UCSD-AML1 (cell line): ENCODE measurements around the gene PRSS2.
"Not testable (repeated sequence)": the region's sequence is repeated elsewhere in the genome, so short reads cannot be mapped to it uniquely, and the experiment has no call there.

ENCODE experiments used
- DNase-seq: peaks from one replicate; lab custom pipeline; 2025; ENCODE audit not compliant: unreplicated experiment; lab: John Stamatoyannopoulos, UW

Gene PRSS2

DNA sequence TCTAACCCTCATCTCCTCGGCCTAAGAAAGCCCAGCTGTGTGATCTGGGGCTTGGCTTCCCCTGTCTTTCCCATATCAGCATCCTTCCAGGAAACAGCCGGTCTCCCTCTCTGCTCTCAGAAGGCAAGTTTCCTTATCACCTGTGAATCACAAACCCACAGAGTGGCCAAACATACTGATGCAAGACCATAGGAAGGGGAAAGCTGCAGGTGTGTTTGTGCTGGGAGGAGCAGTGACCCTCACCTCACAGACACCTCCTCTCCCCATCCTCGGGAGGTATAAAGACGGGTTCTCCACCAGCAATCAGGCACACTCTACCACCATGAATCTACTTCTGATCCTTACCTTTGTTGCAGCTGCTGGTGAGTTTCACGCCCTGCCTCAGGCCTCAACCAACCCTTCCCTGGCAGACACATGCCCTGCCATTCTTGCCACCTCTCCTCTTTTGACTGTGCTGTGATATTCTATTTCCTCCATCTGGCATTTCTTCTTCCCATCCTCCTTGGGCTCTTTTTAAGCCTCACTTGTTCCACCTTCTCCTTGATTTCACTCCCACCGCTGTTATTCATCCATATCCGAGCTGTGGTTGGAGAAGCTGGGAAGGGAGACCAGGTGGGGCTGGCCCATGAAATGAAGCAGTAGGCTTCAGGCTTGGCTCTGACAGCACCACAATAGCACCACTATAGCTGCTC is at the start of gene PRSS2:
PRSS2 (plus strand) TSS at position 310 of the 692 bp plus-strand sequence; CDS start at position 323, 13 bp downstream.
- DNase-seq = no peak

DNA sequence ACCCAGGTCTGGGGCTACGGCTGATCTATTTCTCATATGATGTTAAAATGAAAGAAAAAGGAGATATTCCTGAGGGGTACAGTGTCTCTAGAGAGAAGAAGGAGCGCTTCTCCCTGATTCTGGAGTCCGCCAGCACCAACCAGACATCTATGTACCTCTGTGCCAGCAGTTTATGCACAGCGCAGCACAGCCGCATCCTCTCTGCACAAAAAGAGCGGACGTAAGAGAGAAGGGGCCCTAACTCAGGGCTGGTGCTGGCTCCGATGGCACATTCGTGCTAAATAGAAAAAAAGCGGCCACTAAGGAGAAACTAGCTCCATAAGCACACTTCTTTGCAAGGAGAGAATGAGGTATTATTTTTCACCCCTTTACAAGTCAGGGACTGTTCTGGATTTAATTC is 49.8 kb upstream of the PRSS2 start:
- DNase-seq = no peak

DNA sequence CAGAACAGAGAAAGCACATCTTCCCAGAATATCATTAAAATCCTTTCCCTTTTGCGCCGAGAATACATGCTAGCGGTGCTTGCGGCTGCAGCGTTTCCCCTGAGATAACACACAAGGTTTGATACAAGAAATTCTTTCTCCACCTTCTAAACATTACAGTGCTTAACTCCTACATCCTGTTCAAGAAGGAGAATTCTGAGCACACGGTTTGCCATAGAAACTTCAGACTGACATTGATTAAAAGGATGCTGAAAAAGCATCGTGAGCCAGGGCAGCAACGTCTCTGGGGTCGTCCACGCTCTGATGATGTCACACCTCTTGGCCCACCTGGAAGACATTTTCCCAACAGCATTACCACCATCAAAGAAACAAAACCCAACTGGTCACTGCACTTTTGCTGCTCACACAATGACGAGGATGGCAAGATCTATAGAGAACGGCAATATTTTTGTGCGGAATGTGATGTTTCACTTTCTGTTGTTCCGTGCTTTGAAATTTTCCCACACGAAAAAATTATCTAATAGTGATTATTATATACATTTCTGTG is 48.4 kb upstream of the PRSS2 start:
- no peak for DNase-seq

DNA sequence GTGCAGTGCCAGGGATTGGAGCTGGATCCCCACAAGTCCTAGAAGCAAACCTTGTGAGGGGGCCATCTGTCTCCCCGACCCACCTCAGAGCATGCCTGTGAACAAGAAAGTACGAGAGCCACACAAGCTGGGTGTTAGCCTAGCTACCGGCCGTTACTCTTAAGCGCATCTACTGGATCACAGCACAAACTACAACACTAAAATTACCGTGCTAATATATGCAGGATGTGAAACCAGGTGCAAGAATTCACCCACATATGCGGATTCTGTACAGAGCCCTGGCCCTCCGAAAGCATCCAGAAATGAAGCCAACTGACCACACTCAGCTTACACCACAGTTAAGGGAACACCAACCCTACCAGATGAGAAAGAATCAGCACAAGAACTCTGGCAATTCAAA is 37.5 kb upstream of the PRSS2 start:
- DNase-seq = no peak

DNA sequence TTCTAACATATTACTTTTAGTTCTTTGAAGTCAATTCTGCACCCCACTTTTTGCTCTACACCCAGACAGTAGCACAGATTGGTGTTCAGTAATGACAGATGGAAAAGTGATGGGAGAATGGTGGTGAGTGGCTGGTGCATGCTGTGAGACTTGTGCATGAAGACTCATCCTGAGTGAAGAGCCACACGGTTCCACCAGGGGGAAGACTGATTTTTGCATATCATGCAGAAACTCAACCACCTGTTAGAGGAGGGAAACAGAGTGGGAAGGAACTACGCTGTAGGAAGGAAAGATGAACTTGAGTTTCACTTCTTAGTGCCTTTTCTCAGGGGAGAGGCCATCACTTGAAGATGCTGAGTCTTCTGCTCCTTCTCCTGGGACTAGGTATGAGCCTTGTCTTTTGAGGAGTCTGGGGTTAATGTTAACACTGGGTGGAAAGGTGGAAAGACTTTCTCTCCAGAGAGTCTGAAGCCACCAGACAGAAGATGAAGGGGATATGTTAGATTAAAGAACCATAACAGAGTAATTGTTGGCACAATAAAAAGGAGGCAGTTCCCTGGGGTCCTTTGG is 30.8 kb upstream of the PRSS2 start:
- DNase-seq = no peak

DNA sequence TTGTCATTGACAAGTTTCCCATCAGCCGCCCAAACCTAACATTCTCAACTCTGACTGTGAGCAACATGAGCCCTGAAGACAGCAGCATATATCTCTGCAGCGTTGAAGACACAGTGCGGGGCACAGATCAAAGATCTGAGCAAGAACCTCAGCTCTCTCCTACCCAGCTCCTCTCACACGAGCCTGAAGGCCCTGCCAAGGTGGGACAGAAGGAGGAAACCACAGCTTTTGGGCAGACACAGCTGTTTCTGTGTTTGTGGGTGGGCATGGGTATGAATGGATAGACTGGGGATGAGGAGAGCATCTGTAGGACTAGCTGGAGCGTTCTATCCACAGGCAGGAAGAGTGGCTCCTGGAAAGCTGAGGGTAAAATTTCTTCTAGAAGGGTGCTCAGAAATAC is 30.0 kb upstream of the PRSS2 start:
- no peak for DNase-seq

DNA sequence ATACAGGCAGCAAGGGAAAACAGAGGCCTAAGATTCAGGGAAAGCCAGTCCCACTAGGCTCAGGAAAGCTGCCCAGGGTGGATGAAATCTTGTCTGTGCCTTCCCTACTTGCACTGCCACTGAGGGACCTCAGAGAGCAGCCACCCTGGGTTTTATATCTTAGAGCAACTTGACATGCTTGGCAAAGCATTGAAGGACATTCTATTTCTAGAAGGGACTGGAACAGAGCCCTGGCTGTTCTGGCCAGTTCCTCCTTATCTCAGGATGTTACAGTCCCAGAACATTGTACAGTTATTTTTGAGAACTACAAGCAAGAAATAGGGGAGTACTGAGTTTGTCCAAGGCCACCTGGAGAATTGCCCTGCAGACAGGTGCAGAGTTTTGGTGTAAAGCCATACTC is 28.8 kb upstream of the PRSS2 start:
- not testable (repeated sequence) for DNase-seq

DNA sequence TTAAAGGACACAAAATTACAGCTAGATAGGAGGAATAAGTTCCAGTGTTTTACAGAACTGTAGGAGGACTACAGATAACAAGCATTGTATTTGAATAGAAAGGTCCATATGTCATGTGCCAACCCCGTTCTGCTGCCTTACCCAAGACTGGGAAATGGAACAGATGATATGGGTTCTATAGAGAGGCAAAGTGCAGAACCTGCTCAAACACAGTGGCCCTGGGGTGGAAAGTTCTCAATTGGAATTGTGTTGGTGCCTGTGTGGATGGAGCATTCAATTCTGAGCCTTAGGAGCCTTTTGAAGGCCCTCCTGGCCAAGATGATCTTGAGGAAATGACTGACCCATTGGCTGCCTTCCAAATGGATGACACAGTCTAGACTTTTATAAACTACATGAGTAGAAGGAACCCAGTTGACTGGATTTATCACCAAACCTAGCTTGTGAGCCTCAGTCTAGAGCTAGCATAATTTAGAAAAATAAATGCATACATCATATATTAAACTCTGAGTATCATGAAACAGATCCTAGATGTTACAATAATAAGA is 25.6 kb upstream of the PRSS2 start:
- DNase-seq = no peak

DNA sequence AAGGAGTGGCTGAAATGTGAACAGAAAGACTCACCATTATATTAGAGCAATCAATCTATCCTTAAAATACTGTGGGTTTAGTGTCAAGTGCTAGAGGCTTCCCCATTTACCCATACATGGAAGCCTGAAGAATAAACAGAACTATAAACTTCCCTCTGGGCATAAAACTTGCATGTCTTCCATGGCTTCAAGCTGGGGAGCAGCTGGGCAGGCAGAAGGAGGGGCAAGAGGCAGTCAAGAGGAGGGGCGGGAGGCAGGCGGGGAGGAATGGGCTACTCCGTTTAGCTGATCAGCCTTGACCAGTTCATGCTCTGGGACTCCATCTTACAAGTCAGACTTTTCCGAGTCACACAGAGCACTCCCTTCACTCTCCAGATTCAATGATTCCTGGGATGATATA is 25.0 kb upstream of the PRSS2 start:
- no peak for DNase-seq

DNA sequence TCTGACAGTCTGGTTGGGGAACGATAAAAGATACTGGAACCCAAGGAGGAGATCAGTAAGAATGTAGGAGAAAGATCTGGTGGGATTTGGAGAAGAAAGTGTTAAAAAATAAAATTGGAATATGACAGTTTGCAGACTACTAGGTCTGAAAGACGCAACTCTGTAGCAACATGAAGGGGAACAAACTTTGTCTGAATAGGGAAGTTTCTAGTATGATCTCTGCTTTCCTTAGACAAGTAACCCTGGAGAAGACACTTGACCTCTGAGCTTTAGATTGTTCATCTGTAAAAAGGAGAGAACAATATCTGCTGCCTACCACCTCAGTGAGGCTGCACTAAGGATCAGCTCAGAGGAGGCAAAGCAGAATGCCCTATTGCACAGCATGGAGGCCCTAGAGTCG is 24.5 kb upstream of the PRSS2 start:
- no peak for DNase-seq

DNA sequence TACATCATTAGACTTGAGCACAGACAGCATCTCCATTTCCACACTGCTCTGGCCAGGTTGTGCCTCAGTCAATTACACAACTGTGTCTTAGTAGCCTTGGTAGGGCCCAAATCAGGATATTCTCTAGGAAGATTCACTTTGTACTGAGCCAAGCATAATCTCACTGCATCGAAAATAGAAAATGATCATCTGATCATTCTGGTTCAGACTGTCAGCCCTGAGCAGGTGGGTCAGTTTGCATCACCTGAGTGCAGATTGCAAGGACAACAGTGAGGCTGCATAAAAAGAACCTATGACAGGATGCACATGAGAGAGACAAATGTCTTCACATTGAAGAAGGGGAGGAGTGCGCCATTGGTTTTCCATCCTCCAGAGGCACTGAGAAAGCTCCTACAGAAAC is 22.4 kb upstream of the PRSS2 start:
- DNase-seq = not testable (repeated sequence)

DNA sequence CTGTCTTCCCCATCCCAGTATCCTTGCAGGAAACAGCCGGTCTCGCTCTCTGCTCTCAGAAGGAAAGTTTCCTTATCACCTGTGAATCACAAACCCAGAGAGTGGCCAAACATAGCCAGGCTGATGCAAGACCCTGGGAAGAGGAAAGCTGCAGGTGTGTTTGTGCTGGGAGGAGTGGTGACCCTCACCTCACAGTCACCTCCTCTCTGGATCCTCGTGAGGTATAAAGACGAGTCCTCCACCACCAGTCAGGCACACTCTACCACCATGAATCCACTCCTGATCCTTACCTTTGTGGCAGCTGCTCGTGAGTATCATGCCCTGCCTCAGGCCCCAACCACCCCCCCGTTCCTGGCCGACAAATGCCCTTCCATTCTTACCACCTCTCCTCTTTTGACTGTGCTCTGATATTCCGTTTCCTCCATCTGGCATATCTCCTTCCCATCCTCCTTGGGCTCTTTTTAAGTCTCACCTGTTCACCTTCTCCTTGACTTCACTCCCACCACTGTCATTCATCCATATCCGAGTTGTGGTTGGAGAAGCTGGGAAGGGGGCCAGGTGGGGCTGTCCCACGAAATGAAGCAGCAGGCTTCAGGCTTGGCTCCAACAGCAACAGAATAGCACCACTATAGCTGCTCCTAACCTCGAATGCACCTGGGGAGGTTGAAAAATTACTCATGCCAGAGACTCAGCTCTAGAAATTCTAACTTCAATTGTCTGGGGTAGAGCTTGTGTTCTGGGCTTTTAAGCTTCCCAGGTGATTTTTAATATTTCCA is 21.4 kb upstream of the PRSS2 start, which contains the start of gene PRSS1:
PRSS1 (plus strand) TSS at position 255 of the 776 bp plus-strand sequence; CDS start at position 268, 13 bp downstream.
- DNase-seq = no peak

DNA sequence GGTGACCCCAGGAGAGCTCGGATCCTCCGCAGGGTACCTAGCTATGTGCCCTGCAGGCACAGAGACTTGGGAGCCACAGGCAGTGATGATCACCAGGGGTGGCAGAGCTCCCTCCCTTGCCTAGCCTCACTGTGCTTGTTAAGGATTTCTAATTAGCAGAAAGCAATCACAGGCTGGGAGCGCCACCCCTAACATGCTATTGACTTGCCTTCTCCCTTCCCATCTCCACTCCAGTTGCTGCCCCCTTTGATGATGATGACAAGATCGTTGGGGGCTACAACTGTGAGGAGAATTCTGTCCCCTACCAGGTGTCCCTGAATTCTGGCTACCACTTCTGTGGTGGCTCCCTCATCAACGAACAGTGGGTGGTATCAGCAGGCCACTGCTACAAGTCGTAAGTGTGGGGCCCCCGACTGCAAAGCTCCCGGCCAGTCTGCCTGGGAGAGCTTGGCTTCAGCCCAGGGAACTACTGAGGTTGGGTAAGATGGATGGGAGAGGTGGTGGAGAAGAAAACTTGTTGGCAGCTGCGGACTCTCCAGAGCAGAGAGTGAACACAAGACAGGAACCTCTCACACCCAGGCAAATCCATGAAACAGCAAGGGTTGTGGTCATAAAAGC is 20.3 kb upstream of the PRSS2 start:
- no peak for DNase-seq

DNA sequence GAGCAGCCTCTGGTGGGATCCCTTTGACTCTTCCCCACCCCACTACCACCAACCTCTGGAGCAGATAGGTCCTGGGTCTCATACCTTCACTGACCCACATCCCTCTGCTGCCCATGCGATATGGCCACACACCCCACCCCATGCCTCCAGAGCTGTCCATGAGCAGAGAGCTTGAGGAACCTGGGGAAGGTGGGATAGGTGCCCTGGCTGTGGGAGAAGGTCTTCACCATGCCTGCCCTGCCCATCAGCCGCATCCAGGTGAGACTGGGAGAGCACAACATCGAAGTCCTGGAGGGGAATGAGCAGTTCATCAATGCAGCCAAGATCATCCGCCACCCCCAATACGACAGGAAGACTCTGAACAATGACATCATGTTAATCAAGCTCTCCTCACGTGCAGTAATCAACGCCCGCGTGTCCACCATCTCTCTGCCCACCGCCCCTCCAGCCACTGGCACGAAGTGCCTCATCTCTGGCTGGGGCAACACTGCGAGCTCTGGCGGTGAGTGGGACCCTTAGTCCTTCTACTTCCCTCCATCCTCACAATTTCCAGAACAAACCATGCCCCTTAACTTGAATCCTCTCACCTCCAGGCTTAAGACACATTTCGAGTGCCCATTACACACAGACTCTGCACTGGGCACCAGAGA is 19.1 kb upstream of the PRSS2 start:
- not testable (repeated sequence) for DNase-seq

DNA sequence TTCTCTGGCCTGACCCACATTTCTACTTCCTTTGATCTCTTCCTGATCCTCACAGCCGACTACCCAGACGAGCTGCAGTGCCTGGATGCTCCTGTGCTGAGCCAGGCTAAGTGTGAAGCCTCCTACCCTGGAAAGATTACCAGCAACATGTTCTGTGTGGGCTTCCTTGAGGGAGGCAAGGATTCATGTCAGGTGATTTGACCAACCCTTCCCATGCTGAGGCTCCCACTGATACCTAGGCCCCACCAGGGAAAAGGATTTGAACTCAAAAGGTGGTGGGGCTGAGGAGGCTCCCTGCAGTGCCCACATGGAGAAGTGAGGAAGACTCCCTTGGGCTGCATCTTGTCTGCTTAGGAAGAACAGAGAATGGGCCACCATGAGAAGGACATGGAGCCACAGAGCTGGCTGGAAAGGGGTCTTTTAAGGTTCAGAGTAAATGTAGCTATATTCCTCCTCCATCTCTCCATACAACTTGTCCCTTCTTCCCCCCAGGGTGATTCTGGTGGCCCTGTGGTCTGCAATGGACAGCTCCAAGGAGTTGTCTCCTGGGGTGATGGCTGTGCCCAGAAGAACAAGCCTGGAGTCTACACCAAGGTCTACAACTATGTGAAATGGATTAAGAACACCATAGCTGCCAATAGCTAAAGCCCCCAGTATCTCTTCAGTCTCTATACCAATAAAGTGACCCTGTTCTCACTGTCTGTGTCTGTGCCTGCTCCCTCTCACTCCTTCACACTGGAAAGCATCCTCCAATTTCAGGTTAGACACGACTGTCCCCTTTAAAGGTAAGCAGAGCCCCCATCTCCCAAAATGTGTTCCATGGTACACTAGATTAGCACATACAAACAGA is 18.2 kb upstream of the PRSS2 start:
- no peak for DNase-seq

DNA sequence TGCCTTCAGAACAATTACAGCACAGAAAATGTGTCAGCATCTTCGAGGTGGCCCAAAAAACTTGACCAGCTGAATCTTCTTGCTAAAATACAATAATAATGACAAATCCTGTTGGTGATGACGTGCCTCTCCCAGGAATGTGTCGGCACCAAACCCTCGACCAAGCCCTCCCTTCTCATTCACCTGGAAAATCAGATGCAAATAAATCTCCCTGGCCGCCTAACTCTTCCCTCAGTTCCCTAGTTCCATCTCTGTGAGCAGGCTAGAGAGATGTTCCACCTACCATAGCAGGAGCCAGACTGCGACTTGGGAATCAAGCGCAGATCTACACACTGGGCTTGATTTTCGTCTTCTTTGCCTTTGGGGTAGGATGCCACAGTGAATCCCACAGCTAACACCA is 17.4 kb upstream of the PRSS2 start:
- DNase-seq = no peak

DNA sequence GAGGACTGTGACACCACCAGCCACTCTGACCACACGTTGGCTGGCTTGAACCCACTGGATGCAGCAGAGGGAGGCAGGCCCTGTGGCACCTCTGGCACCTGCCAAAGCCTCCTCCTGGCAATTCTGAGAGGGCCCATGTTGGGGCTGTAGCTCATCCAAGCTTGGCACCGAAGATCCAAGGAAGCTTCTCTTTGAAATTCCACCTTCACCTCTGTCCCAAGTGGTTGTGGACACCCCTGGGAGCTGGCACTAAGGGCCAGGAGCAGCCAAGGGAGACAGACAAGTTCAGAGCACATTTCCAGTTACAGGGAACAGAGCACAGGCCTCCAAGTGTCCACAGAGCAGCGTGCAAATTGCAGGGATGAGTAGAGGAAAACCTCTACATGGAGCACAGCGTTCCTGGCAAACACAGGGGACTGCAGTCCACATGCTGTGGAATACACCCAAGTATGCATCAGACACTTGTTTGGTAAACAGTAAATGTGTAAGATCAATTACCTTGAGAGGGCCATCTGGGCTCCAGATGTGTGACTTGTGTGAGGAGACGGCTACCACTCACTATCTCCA is 16.8 kb upstream of the PRSS2 start:
- not testable (repeated sequence) for DNase-seq

DNA sequence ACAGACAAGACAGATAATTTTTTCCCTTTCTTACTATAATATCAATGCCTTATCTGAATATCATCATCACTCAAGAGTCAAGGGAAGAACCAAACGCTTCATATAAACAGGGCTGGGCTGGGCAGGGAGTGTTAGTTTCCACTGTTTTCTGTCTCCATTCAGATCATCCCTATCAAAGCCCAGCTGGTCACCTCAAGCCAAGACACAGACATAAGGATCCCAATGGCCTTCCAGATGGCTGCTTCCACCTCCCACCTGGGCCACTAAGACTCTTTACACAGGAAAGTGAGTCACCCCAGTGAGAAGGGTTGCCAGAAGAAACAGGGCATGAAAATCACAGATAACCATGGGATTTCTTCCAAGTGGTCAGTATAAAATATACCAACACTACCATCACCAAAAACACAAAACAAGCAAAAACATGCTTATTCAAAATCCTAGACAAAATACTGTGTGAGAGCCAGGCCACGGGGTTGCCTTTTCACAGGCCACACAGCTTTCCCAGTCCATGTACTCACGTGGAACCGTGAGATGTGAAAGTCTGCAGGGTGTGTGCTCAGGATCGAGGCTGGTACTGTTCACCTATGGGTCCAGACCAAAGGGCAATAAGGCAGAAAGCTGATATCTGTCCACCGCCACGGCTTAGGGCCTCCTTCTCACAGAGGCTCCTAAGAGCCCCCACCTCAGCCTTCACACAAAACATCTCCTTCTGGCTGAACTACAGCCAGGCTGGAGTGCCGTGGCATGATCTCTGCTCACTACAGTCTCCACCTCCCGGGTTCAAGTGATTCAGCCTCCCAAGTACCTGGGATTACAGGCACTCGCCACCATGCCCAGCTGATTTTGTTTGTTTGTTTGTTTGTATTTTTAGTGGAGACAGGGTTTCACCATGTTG is 15.8 kb upstream of the PRSS2 start:
- no peak for DNase-seq
